ENCODE measurements around the gene DENND4C. TPM values are rescaled to one million over a fixed set of nuclear protein-coding genes. Genes with fewer than 3 reads are reported as not detected.

Gene DENND4C
- total RNA-seq, 1 experiment from 2014 or later, result 29.5 TPM

- Histone ChIP-seq H3K4me2 (no peak overlapping the region), H3K9me3 (ENCODE audit: insufficient read depth, low read depth) (no peaks in the 10 kb centered on the region), H3K36me3 (ENCODE audit: low read depth) (no peaks in the 10 kb centered on the region), H4K20me1 (ENCODE audit: insufficient read depth) (no peaks in the 10 kb centered on the region), H3K27me3 (ENCODE audit: insufficient read depth, low read depth) (no peaks in the 10 kb centered on the region), H3K4me3 (no peak overlapping the region), H3K27ac (no peak overlapping the region), H3K79me2 (ENCODE audit: low read depth) (no peaks in the 10 kb centered on the region), H3K9me2 (ENCODE audit: insufficient read depth) (no peaks in the 10 kb centered on the region), H2AFZ (no peak overlapping the region), H3F3A (ENCODE audit: insufficient read depth, low read depth) (no peaks in the 10 kb centered on the region), H3K4me1 (replicated peaks; ENCODE audit: insufficient read depth) (no peaks in the 10 kb centered on the region)
- ChIA-PET CTCF (no interaction called here), POLR2A (ENCODE audit: unreplicated experiment) (no interaction called here)
- DNase-seq, result no peak
- no peak for TF ChIP-seq EZH2 (IDR thresholded peaks at IDR 0.05; ENCODE audit: low read depth)
- TF ChIP-seq CTCF (conservative IDR thresholded peaks at IDR 0.05), result no peak
- intact Hi-C loops (cut with micrococcal nuclease; ENCODE audit: unreplicated experiment), result no loop called here
- BruUV-seq (replicated peaks), result no TSS peak
Measured at GRCh38 chr9:19320495-19320894, 90.0 kb downstream of the DENND4C start.

GRCh38 chr9:19331877-19332276, 101.4 kb downstream of the DENND4C start:
- intact Hi-C loops (cut with micrococcal nuclease; ENCODE audit: unreplicated experiment), result no loop called here
- Histone ChIP-seq H3F3A (ENCODE audit: insufficient read depth, low read depth) (no peaks in the 10 kb centered on the region), H3K36me3 (ENCODE audit: low read depth) (peaks cover 5% of the 10 kb centered on the region; the same call in 1 of the 2 replicates), H3K27ac (no peak overlapping the region), H4K20me1 (ENCODE audit: insufficient read depth) (no peaks in the 10 kb centered on the region), H3K4me3 (no peak overlapping the region), H3K9me2 (ENCODE audit: insufficient read depth) (no peaks in the 10 kb centered on the region), H3K27me3 (ENCODE audit: insufficient read depth, low read depth) (no peaks in the 10 kb centered on the region), H3K4me2 (no peak overlapping the region), H3K4me1 (replicated peaks; ENCODE audit: insufficient read depth) (no peaks in the 10 kb centered on the region), H3K9me3 (ENCODE audit: insufficient read depth, low read depth) (no peaks in the 10 kb centered on the region), H2AFZ (no peak overlapping the region), H3K79me2 (ENCODE audit: low read depth) (no peaks in the 10 kb centered on the region)
- POLR2A ChIA-PET (ENCODE audit: unreplicated experiment), result no interaction called here
- no TSS peak for BruUV-seq (replicated peaks)
- DNase-seq, result no peak
- no peak for TF ChIP-seq EZH2 (IDR thresholded peaks at IDR 0.05; ENCODE audit: low read depth)
- TF ChIP-seq CTCF (conservative IDR thresholded peaks at IDR 0.05), result no peak
- CTCF ChIA-PET, result no interaction called here

GRCh38 chr9:19336166-19336565, 105.7 kb downstream of the DENND4C start:
- Histone ChIP-seq H3K4me3 (no peak overlapping the region), H3K9me2 (ENCODE audit: insufficient read depth) (no peaks in the 10 kb centered on the region), H3F3A (ENCODE audit: insufficient read depth, low read depth) (no peaks in the 10 kb centered on the region), H3K9me3 (ENCODE audit: insufficient read depth, low read depth) (no peaks in the 10 kb centered on the region), H3K27ac (no peak overlapping the region), H3K4me1 (replicated peaks; ENCODE audit: insufficient read depth) (no peaks in the 10 kb centered on the region), H3K79me2 (ENCODE audit: low read depth) (no peaks in the 10 kb centered on the region), H3K27me3 (ENCODE audit: insufficient read depth, low read depth) (no peaks in the 10 kb centered on the region), H3K4me2 (no peak overlapping the region), H4K20me1 (ENCODE audit: insufficient read depth) (no peaks in the 10 kb centered on the region), H2AFZ (no peak overlapping the region), H3K36me3 (ENCODE audit: low read depth) (peaks cover 5% of the 10 kb centered on the region; the same call in 1 of the 2 replicates)
- TF ChIP-seq EZH2 (IDR thresholded peaks at IDR 0.05; ENCODE audit: low read depth) (no peak), CTCF (conservative IDR thresholded peaks at IDR 0.05) (no peak)
- DNase-seq, result no peak
- ChIA-PET CTCF (no interaction called here), POLR2A (ENCODE audit: unreplicated experiment) (no interaction called here)
- BruUV-seq (replicated peaks), result no TSS peak
- intact Hi-C loops (cut with micrococcal nuclease; ENCODE audit: unreplicated experiment), result no loop called here

All from PC-9 (cell line).